Endothelial cell of coronary artery (primary cell): ENCODE results near the gene KLHDC8A. TPM values are rescaled to one million over a fixed set of nuclear protein-coding genes. Genes with fewer than 3 reads are reported as not detected.

Experiments
- total RNA-seq: library from RNA; depleted of rRNA; stranded (reverse); fragments of >200 nt; gene quantifications from 2 replicates; pipeline ENCODE4 v1.2.3, GENCODE V29; 2014

The KLHDC8A gene
- total RNA-seq: not detected in 2 replicates

GRCh38 chr1:205356440-205357139 is at the start of gene KLHDC8A:
TSS of gene KLHDC8A (minus strand) at chr1:205356922. CDS start at chr1:205343604, 13,318 bp downstream.

GRCh38 chr1:205321162-205321958 is 35.4 kb downstream of the KLHDC8A start, which contains the start of gene NUAK2:
TSS of gene NUAK2 (minus strand) at chr1:205321745. CDS start at chr1:205321628, 117 bp downstream.

Other genes with a start within 250 kb of the KLHDC8A start
- gene RBBP5, start 234.9 kb downstream of the KLHDC8A start, total RNA-seq: 15.3 and 18.2 TPM in 2 replicates
- 10.6 and 12.2 TPM in 2 replicates for gene DSTYK, start 145.2 kb downstream of the KLHDC8A start, total RNA-seq
- gene TMCC2, start 129.0 kb downstream of the KLHDC8A start, total RNA-seq: 1.6 and 2.0 TPM in 2 replicates
- 0.81 and 1.4 TPM in 2 replicates for gene NUAK2, start 35.2 kb downstream of the KLHDC8A start, total RNA-seq
- gene LEMD1, start 65.1 kb upstream of the KLHDC8A start, total RNA-seq: 0.28 TPM in 1 of 2 replicates, not detected in the other
- under 0.01 TPM in 1 of 2 replicates, not detected in the other for gene BLACAT1, start 99.1 kb upstream of the KLHDC8A start, total RNA-seq
- 0.09 and 0.94 TPM in 2 replicates for gene CDK18, start 147.7 kb upstream of the KLHDC8A start, total RNA-seq